HCT116 (cell line): ENCODE measurements around the gene MARCHF6. TPM values are rescaled to one million over a fixed set of nuclear protein-coding genes. Genes with fewer than 3 reads are reported as not detected.

Experiments
- ATAC-seq: fragments of 200-7000 bp; cut with Tn5 transposase; 2 replicates; pipeline ENCODE4 v1.9.1; 2020; ENCODE audit warnings: mild to moderate bottlenecking, moderate library complexity
- BruUV-seq: library from RNA; stranded (reverse); fragments of 400-500 nt; replicated peaks from 2 replicates; lab custom pipeline; 2021; lab: Mats Ljungman, UMichigan
- CTCF ChIA-PET: fragments of 300-600 bp; sonication (Branson Sonifier 250); formaldehyde crosslinking; loops from one replicate; lab custom pipeline; 2021; ENCODE audit warnings: antibody characterized with exemption; lab: Charles Lee
- POLR2A ChIA-PET: fragments of 300-600, 350-600 bp; sonication (Branson Sonifier 250); formaldehyde crosslinking; loops from one replicate; lab custom pipeline; 2021; ENCODE audit warnings: antibody characterized with exemption; lab: Charles Lee
- RAD21 ChIA-PET, 2 experiments: fragments of 300-600 bp; sonication (Branson Sonifier 250); formaldehyde crosslinking; loops; one replicate each; lab custom pipeline; 2023; ENCODE audit warnings: low total read pairs in 2 of 2; ENCODE audit not compliant: uncharacterized antibody in 2 of 2, unreplicated experiment in 2 of 2, low non-redundant PET in 1 of 2; lab: Charles Lee
- DNase-seq: peaks from one replicate; pipeline ENCODE4 v3.0.0-alpha.2; 2010; ENCODE audit warnings: low read depth, low spot score
- H2AFZ ChIP-seq: fragments of 200-600 bp; shearing (Covaris generic), sonication (generic); 2 replicates; pipeline ENCODE4 v1.6.1; 2017; ENCODE audit warnings: low read depth, mixed run types, mixed read lengths, antibody characterized with exemption, low read length; ENCODE audit not compliant: poor library complexity, severe bottlenecking
- H3K27ac ChIP-seq: 2 replicates; pipeline ENCODE4 v1.5.1; 2012; ENCODE audit warnings: low read depth, low read length
- H3K27me3 ChIP-seq: fragments of 200-600 bp; sonication (generic); 2 replicates; pipeline ENCODE4 v1.6.1; 2016; ENCODE audit warnings: mixed run types, low read length, mixed read lengths; ENCODE audit not compliant: insufficient read depth
- H3K36me3 ChIP-seq, 2 experiments: fragments of 200-500 bp in 1 of 2; fragments of 200-600 bp in 1 of 2; sonication (Bioruptor generic) in 1 of 2; sonication (generic) in 1 of 2; 2 replicates each; pipeline versions ENCODE4 v1.5.1 to v1.6.1; 2014 to 2016; ENCODE audit warnings: low read length in 2 of 2, inconsistent platforms in 1 of 2, mixed read lengths in 1 of 2, mixed run types in 1 of 2; ENCODE audit not compliant: insufficient read depth in 2 of 2, control insufficient read depth in 1 of 2
- H3K4me1 ChIP-seq, 2 experiments: fragments of 200-600 bp in 1 of 2; sonication (generic) in 1 of 2; 2 replicates each; pipeline versions ENCODE4 v1.5.1 to v1.6.1; 2012 to 2017; ENCODE audit warnings: low read length in 2 of 2, inconsistent platforms in 1 of 2, mild to moderate bottlenecking in 1 of 2, mixed read lengths in 1 of 2, mixed run types in 1 of 2, moderate library complexity in 1 of 2; ENCODE audit not compliant: insufficient read depth in 2 of 2, control insufficient read depth in 1 of 2
- H3K4me2 ChIP-seq: fragments of 200-600 bp; sonication (generic); 2 replicates; pipeline ENCODE4 v1.6.1; 2017; ENCODE audit warnings: mixed run types, low read length, mixed read lengths
- H3K4me3 ChIP-seq, 2 experiments: fragments of 200-600 bp in 1 of 2; sonication (generic) in 1 of 2; replicated peaks in 1 of 2; 2 replicates each; pipeline ENCODE4 v1.5.1; 2011 to 2016; ENCODE audit warnings: low read length in 2 of 2, control low read depth in 1 of 2, low read depth in 1 of 2, mild to moderate bottlenecking in 1 of 2, mixed read lengths in 1 of 2, mixed run types in 1 of 2
- H3K79me2 ChIP-seq: fragments of 200-600 bp; sonication (generic); 2 replicates; pipeline ENCODE4 v1.6.1; 2017; ENCODE audit warnings: mild to moderate bottlenecking, mixed run types, low read length, moderate library complexity, mixed read lengths; ENCODE audit not compliant: insufficient read depth
- H3K9ac ChIP-seq: fragments of 200-600 bp; sonication (generic); 2 replicates; pipeline ENCODE4 v1.6.1; 2016; ENCODE audit warnings: low read length, mixed read lengths
- H3K9me2 ChIP-seq: fragments of 200-600 bp; sonication (generic), shearing (Covaris generic); 2 replicates; pipeline ENCODE4 v1.6.1; 2017; ENCODE audit warnings: mixed run types, mild to moderate bottlenecking, moderate library complexity; ENCODE audit not compliant: insufficient read depth
- H3K9me3 ChIP-seq, 2 experiments: fragments of 200-500 bp in 1 of 2; fragments of 200-600 bp in 1 of 2; sonication (Bioruptor generic) in 1 of 2; sonication (generic) in 1 of 2; 2 replicates each; pipeline ENCODE4 v1.6.1; 2014 to 2017; ENCODE audit warnings: low read length in 2 of 2, mixed read lengths in 2 of 2, inconsistent platforms in 1 of 2, low read depth in 1 of 2, mild to moderate bottlenecking in 1 of 2, mixed run types in 1 of 2, moderate library complexity in 1 of 2; ENCODE audit not compliant: control insufficient read depth in 1 of 2, insufficient read depth in 1 of 2
- H4K20me1 ChIP-seq: fragments of 200-600 bp; sonication (generic), shearing (Covaris generic); 2 replicates; pipeline ENCODE4 v1.6.1; 2017; ENCODE audit warnings: mixed run types, mild to moderate bottlenecking, moderate library complexity; ENCODE audit not compliant: insufficient read depth
- CEBPB ChIP-seq: IDR thresholded peaks from 2 replicates; pipeline ENCODE4 v1.6.1; 2012; ENCODE audit warnings: low read depth
- EGR1 ChIP-seq: IDR thresholded peaks from 2 replicates; pipeline ENCODE4 v1.6.1; 2012; ENCODE audit warnings: low read depth
- ELF1 ChIP-seq: IDR thresholded peaks from 2 replicates; pipeline ENCODE4 v1.6.1; 2012; ENCODE audit warnings: low read depth, borderline replicate concordance
- EZH2 ChIP-seq: fragments of 200-600 bp; sonication (generic); IDR thresholded peaks from 2 replicates; pipeline ENCODE4 v1.6.1; 2017; ENCODE audit warnings: antibody characterized with exemption, mixed run types
- EZH2phosphoT487 ChIP-seq: fragments of 200-600 bp; IDR thresholded peaks from 2 replicates; pipeline ENCODE4 v1.6.1; 2018; ENCODE audit warnings: antibody characterized with exemption, borderline replicate concordance
- FOSL1 ChIP-seq: IDR thresholded peaks from 2 replicates; pipeline ENCODE4 v1.6.1; 2012; ENCODE audit warnings: low read depth
- POLR2AphosphoS5 ChIP-seq: IDR thresholded peaks from 2 replicates; pipeline ENCODE4 v1.6.1; 2011; ENCODE audit warnings: mild to moderate bottlenecking, low read depth, low read length, moderate library complexity
- SIN3A ChIP-seq: IDR thresholded peaks from 2 replicates; pipeline ENCODE4 v1.6.1; 2012; ENCODE audit warnings: low read depth
- SRF ChIP-seq: IDR thresholded peaks from 2 replicates; pipeline ENCODE4 v1.6.1; 2012; ENCODE audit warnings: low read depth
- TCF7L2 ChIP-seq: IDR thresholded peaks from 2 replicates; pipeline ENCODE4 v1.7.0; 2011; ENCODE audit warnings: borderline replicate concordance, inconsistent platforms; ENCODE audit not compliant: insufficient read depth, insufficient read length; ENCODE audit errors: extremely low read depth
- YY1 ChIP-seq: IDR thresholded peaks from 2 replicates; pipeline ENCODE4 v1.6.1; 2011; ENCODE audit warnings: low read length, low read depth, moderate library complexity, mild to moderate bottlenecking; ENCODE audit not compliant: insufficient replicate concordance; ENCODE audit errors: extremely low read depth
- intact Hi-C: fragments of 100-400 bp; cut with micrococcal nuclease; formaldehyde crosslinking; loops from 2 replicates; pipeline ENCODE4 v1.10.0; 2022
- total RNA-seq: library from RNA; stranded (reverse); gene quantifications from one replicate; pipeline ENCODE4 v1.2.1, GENCODE V29; 2021; ENCODE audit not compliant: unreplicated experiment
- TF ChIP-seq, protein P1 (sequence below): IDR thresholded peaks from 2 replicates; pipeline ENCODE4 v1.6.1; 2011; ENCODE audit warnings: mild to moderate bottlenecking, low read length, moderate library complexity; ENCODE audit not compliant: insufficient replicate concordance; ENCODE audit errors: extremely low read depth

Gene MARCHF6
- total RNA-seq, 1 experiment from 2014 or later, result 144 TPM

DNA sequence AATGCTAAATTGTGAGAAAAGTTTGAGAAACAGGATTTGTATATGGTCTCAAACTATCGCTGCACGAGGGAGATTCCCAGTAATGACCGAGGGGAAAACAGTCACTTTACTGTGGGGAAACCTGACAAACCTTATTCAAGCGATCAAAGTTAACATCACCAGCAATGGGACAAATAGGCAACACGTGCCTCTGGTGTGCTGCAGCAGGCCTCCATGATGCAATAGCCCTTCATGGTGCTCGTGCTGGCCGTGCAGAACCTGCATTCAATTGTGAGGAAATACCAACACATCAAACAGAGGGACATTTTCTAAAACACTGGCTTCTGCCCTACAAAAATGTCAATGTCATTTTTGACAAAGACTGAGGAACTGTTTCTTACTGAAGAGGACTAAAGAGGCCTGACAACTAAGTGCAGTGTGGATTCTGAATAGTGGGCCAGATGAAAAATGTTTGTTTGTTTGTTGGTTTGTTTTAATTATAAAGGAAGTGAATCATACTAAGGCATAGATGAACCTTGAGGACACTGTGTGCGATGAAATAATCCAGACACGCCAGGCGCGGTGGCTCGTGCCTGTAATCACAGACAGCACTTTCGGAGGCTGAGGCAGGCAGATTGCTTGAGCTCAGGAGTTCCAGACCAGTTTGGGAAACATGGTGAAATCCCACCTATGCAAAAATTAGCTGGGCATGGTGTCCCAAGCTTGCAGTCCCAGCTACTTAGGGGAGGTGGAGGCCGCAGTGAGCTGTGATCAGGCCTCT lies 17.6 kb upstream of the MARCHF6 start:
- no TSS peak for BruUV-seq

More for the DNA sequence above, 17.6 kb upstream of the MARCHF6 start:
- TF ChIP-seq EGR1, result no peak
- TF ChIP-seq TCF7L2, result no peak
- TF ChIP-seq SRF, result no peak
- no peak for TF ChIP-seq SIN3A
- TF ChIP-seq, protein P1, sequence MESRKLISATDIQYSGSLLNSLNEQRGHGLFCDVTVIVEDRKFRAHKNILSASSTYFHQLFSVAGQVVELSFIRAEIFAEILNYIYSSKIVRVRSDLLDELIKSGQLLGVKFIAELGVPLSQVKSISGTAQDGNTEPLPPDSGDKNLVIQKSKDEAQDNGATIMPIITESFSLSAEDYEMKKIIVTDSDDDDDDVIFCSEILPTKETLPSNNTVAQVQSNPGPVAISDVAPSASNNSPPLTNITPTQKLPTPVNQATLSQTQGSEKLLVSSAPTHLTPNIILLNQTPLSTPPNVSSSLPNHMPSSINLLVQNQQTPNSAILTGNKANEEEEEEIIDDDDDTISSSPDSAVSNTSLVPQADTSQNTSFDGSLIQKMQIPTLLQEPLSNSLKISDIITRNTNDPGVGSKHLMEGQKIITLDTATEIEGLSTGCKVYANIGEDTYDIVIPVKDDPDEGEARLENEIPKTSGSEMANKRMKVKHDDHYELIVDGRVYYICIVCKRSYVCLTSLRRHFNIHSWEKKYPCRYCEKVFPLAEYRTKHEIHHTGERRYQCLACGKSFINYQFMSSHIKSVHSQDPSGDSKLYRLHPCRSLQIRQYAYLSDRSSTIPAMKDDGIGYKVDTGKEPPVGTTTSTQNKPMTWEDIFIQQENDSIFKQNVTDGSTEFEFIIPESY, result no peak
- no peak for TF ChIP-seq POLR2AphosphoS5
- TF ChIP-seq ELF1, result no peak
- no peak for TF ChIP-seq EZH2
- no peak for TF ChIP-seq YY1
- TF ChIP-seq FOSL1, result no peak
- TF ChIP-seq EZH2phosphoT487, result no peak
- no peak for TF ChIP-seq CEBPB
- ChIA-PET CTCF (no interaction called here), RAD21 (no interaction called here), POLR2A (no interaction called here)
- ATAC-seq (no peak), DNase-seq (no peak)
- Histone ChIP-seq H2AFZ (no peak overlapping the region), H3K4me1 (no peaks in the 10 kb centered on the region), H3K9me2 (no peaks in the 10 kb centered on the region), H3K4me3 (no peak overlapping the region), H3K79me2 (no peaks in the 10 kb centered on the region), H4K20me1 (no peaks in the 10 kb centered on the region), H3K9ac (no peak overlapping the region), H3K27ac (no peak overlapping the region), H3K27me3 (peaks cover 4% of the 10 kb centered on the region; the same call in 1 of the 2 replicates), H3K4me2 (no peak overlapping the region), H3K36me3 (no peaks in the 10 kb centered on the region), H3K9me3 (no peaks in the 10 kb centered on the region)
- intact Hi-C loops, result no loop called here
